Measurements from ENCODE around the gene LRRIQ1.

DNA sequence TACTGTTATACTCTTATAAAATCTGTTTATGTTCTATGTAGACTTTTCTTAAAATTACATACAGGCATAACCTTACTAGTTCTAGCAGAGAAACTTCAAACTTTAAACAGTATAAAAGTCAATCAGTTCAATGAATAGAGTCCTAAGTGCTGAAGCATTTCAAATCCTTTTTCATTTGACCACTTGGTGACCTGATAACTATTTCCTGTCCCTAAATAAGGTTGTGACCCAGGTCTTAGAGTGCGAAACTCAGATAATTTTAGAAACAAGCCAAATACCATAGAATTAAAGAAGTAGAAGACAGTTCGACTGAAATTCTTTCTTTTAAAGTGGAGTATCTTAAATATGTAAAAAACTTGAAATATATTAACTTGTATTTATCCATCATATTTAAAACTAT, 147.7 kb downstream of the LRRIQ1 start:
- TF ChIP-seq, protein P1, sequence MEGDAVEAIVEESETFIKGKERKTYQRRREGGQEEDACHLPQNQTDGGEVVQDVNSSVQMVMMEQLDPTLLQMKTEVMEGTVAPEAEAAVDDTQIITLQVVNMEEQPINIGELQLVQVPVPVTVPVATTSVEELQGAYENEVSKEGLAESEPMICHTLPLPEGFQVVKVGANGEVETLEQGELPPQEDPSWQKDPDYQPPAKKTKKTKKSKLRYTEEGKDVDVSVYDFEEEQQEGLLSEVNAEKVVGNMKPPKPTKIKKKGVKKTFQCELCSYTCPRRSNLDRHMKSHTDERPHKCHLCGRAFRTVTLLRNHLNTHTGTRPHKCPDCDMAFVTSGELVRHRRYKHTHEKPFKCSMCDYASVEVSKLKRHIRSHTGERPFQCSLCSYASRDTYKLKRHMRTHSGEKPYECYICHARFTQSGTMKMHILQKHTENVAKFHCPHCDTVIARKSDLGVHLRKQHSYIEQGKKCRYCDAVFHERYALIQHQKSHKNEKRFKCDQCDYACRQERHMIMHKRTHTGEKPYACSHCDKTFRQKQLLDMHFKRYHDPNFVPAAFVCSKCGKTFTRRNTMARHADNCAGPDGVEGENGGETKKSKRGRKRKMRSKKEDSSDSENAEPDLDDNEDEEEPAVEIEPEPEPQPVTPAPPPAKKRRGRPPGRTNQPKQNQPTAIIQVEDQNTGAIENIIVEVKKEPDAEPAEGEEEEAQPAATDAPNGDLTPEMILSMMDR (conservative IDR thresholded peaks at IDR 0.05; ENCODE audit: low read length) = no peak
- TF ChIP-seq EZH2phosphoT487 (IDR thresholded peaks at IDR 0.05; ENCODE audit: borderline replicate concordance, low read depth, low read length) = no peak
